HEK293T (cell line): Measurements from ENCODE around the gene KRTAP12-4.

ENCODE experiments used
- CTCF ChIA-PET: fragments of 350-600 bp; formaldehyde crosslinking; extraction: SDS; loops from one replicate; lab custom pipeline; 2021; ENCODE audit warnings: antibody characterized with exemption, inconsistent platforms; lab: Yijun Ruan, JAX
- POLR2A ChIA-PET: fragments of 350-600 bp; formaldehyde crosslinking; extraction: SDS; loops from one replicate; lab custom pipeline; 2020; ENCODE audit warnings: antibody characterized with exemption, inconsistent platforms; lab: Yijun Ruan, JAX
- DNase-seq: peaks from one replicate; pipeline ENCODE4 v3.0.0; 2012; ENCODE audit warnings: mixed read lengths; ENCODE audit errors: extremely low spot score
- ARNT ChIP-seq: fragments of 450-650 bp; IDR thresholded peaks from 2 replicates; pipeline ENCODE4 v1.6.1; 2017; ENCODE audit warnings: mild to moderate bottlenecking
- BHLHE40 ChIP-seq: fragments of 450-650 bp; IDR thresholded peaks from 2 replicates; pipeline ENCODE4 v1.6.1; 2016; ENCODE audit warnings: mild to moderate bottlenecking, moderate library complexity, borderline replicate concordance
- CTBP1 ChIP-seq: fragments of 450-650 bp; IDR thresholded peaks from 2 replicates; pipeline ENCODE4 v1.6.1; 2016; ENCODE audit warnings: borderline replicate concordance
- ELF4 ChIP-seq: fragments of 450-650 bp; IDR thresholded peaks from 2 replicates; pipeline ENCODE4 v1.6.1; 2017; ENCODE audit warnings: antibody characterized with exemption
- FOXA1 ChIP-seq: fragments of 450-650 bp; IDR thresholded peaks from 2 replicates; pipeline ENCODE4 v1.6.1; 2016; ENCODE audit warnings: mild to moderate bottlenecking
- FOXK2 ChIP-seq: fragments of 450-650 bp; IDR thresholded peaks from 2 replicates; pipeline ENCODE4 v1.6.1; 2016; ENCODE audit warnings: mild to moderate bottlenecking
- FOXM1 ChIP-seq: fragments of 450-650 bp; IDR thresholded peaks from 2 replicates; pipeline ENCODE4 v1.6.1; 2017; ENCODE audit warnings: mild to moderate bottlenecking, borderline replicate concordance
- HDGF ChIP-seq: fragments of 450-650 bp; IDR thresholded peaks from 2 replicates; pipeline ENCODE4 v1.6.1; 2017; ENCODE audit warnings: antibody characterized with exemption, borderline replicate concordance
- L3MBTL2 ChIP-seq: fragments of 450-650 bp; conservative IDR thresholded peaks from 2 replicates; pipeline ENCODE4 v1.6.1; 2016; ENCODE audit warnings: mild to moderate bottlenecking
- LEF1 ChIP-seq: fragments of 450-650 bp; IDR thresholded peaks from 2 replicates; pipeline ENCODE4 v1.6.1; 2017; ENCODE audit warnings: mild to moderate bottlenecking, borderline replicate concordance
- NFRKB ChIP-seq: fragments of 450-650 bp; IDR thresholded peaks from 2 replicates; pipeline ENCODE4 v1.6.1; 2016; ENCODE audit warnings: mild to moderate bottlenecking, moderate library complexity
- SP1 ChIP-seq: fragments of 450-650 bp; IDR thresholded peaks from 2 replicates; pipeline ENCODE4 v1.6.1; 2017
- SUZ12 ChIP-seq: fragments of 450-650 bp; IDR thresholded peaks from 2 replicates; pipeline ENCODE4 v1.6.1; 2016; ENCODE audit warnings: mild to moderate bottlenecking
- TARDBP ChIP-seq: fragments of 450-650 bp; IDR thresholded peaks from 2 replicates; pipeline ENCODE4 v1.6.1; 2016
- ZNF384 ChIP-seq: fragments of 450-650 bp; IDR thresholded peaks from 2 replicates; pipeline ENCODE4 v1.6.1; 2016
- TF ChIP-seq, protein P1 (sequence below): fragments of 450-650 bp; IDR thresholded peaks from 2 replicates; pipeline ENCODE4 v1.6.1; 2016

KRTAP12-4 gene

DNA sequence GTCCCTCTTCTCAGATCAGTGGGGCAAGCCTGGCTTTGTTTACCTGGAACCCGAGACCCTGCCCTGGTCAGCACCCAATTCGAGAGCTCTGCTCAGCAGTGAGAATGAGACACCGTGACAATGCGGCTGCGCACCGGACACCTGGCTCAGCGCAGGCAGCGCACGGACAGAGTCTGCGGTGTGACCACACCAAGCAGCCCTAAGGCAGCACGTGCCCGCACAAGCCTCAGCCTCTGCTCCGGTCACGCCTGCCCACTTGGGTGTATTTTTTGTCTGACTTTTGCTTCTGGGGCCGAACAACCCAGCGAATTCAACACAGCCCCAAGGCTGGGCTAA, 37.9 kb downstream of the KRTAP12-4 start:
- CTCF ChIA-PET, result no interaction called here
- POLR2A ChIA-PET, result no interaction called here
- DNase-seq, result no peak
- no peak for TF ChIP-seq CTBP1
- TF ChIP-seq TARDBP, result no peak
- TF ChIP-seq FOXM1, result no peak
- TF ChIP-seq L3MBTL2, result no peak
- TF ChIP-seq HDGF, result no peak
- no peak for TF ChIP-seq NFRKB
- TF ChIP-seq FOXA1, result no peak
- TF ChIP-seq FOXK2, result no peak
- TF ChIP-seq ELF4, result no peak
- TF ChIP-seq ZNF384, result no peak
- no peak for TF ChIP-seq LEF1
- no peak for TF ChIP-seq SP1
- TF ChIP-seq, protein P1, sequence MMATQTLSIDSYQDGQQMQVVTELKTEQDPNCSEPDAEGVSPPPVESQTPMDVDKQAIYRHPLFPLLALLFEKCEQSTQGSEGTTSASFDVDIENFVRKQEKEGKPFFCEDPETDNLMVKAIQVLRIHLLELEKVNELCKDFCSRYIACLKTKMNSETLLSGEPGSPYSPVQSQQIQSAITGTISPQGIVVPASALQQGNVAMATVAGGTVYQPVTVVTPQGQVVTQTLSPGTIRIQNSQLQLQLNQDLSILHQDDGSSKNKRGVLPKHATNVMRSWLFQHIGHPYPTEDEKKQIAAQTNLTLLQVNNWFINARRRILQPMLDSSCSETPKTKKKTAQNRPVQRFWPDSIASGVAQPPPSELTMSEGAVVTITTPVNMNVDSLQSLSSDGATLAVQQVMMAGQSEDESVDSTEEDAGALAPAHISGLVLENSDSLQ, result no peak
- TF ChIP-seq BHLHE40, result no peak
- no peak for TF ChIP-seq ARNT
- no peak for TF ChIP-seq SUZ12

DNA sequence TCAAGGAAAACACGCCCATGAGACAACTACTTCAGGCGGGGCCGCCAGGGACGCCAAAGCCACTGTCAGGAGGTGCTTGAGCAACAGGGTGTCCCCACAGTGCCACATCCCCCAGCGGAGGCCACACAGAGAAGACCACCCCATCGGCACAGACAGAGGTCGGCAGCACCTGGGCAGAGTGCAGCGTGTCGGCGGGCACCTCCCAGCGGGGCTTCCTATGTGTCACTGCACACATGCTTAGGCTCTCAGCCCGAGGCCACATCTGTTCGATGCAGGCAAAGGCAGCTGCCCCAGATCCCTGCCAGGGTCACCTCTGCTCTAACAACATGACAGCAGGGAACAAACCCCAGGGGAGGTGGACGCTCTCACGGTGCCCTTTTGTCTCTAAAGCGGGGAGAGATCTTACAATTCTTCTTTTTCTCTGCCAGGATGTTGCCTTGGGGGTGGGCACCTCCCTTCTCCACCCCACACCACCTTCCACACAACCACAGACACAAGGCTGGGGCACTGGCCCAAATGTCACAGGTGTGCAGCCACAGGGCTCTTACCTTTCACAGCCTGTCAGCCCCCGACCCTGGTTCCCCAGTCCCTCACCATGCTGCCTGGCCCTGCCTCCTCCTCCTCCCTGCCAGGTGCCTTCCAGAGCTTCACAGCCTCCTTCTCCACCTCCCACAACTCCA, 38.4 kb downstream of the KRTAP12-4 start:
- ChIA-PET POLR2A (no interaction called here), CTCF (no interaction called here)
- TF ChIP-seq FOXM1, result no peak
- no peak for TF ChIP-seq HDGF
- no peak for TF ChIP-seq TARDBP
- TF ChIP-seq FOXK2, result no peak
- TF ChIP-seq SUZ12, result no peak
- TF ChIP-seq SP1, result no peak
- no peak for TF ChIP-seq CTBP1
- TF ChIP-seq LEF1, result no peak
- no peak for TF ChIP-seq L3MBTL2
- no peak for TF ChIP-seq ZNF384
- no peak for TF ChIP-seq FOXA1
- TF ChIP-seq ELF4, result no peak
- no peak for TF ChIP-seq BHLHE40
- TF ChIP-seq ARNT, result no peak
- TF ChIP-seq, protein P1, result no peak
- DNase-seq, result no peak

DNA sequence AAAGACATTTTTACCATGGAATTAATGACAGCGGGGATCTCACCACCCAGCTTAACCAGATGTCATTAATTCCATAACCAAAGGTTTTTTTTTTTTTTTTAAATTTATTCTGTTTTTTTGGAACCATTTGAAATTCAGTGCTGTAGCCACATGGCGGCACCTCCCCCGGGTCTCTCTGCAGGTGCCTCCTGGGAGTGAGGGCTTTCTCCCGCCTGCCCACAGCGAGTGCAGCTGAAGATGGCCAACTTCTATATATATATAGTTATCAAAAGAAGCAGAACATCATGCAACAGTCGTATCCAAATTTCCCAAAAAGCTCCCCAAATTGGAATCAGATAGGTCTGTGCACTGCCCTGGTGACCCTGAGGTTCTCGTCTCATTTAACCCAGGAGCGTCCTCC, 39.0 kb downstream of the KRTAP12-4 start:
- TF ChIP-seq SUZ12, result no peak
- TF ChIP-seq CTBP1, result no peak
- CTCF ChIA-PET, result no interaction called here
- no peak for DNase-seq
- POLR2A ChIA-PET, result no interaction called here

DNA sequence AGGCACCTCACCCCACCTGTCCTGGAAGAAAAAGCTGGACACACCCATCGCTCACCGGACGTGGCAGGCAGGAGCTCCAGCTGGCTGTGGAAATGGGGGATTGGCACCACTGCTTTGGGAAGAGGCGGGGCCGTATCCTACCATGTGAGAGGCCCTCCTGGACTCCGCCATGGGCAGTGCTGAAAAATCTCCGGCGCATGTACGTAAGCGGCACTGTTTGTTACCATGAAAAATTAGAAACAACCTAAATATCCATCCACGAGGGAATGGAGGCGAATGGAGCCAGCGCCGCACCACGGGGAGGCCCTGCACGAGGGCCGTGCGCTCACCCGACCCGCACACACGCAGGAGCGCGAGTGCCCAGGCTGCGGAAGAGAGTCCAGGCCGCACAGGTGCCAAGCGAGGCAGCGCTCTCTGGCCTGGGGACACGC, 39.5 kb downstream of the KRTAP12-4 start:
- no peak for DNase-seq
- TF ChIP-seq SP1 (no peak), CTBP1 (no peak), BHLHE40 (no peak), HDGF (no peak), ELF4 (no peak), FOXM1 (no peak), FOXA1 (no peak), ARNT (no peak)
- TF ChIP-seq, protein P1, result no peak
- POLR2A ChIA-PET, result no interaction called here
- CTCF ChIA-PET, result no interaction called here

DNA sequence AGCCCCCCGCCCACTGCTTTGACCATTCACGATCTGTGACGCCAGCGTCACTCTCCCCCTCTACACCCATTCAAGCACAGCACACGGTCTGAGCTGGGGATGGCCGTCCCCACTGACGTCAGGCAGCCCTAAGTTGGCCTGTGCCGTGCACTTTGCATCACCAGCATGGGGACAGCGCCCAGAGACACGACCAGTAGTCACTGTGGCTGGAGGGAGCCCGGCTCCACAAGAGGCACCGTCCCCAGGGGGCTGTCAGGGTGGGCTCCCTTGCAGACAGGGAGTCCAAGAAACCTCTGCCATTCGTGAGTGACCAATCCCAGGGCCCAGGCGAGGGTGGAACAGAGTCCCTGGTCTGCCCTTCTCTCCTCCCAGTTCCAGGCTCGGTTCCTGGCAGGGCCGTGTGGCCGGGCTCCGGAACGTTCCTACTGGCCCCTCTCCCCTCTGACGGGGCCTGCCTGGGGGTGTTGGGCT, 40.3 kb downstream of the KRTAP12-4 start:
- POLR2A ChIA-PET, result no interaction called here
- TF ChIP-seq NFRKB, result no peak
- no peak for TF ChIP-seq SP1
- no peak for TF ChIP-seq FOXM1
- no peak for TF ChIP-seq L3MBTL2
- TF ChIP-seq ARNT, result no peak
- no peak for TF ChIP-seq LEF1
- TF ChIP-seq TARDBP, result no peak
- no peak for TF ChIP-seq CTBP1
- no peak for TF ChIP-seq BHLHE40
- no peak for TF ChIP-seq FOXA1
- TF ChIP-seq, protein P1, result no peak
- no peak for TF ChIP-seq SUZ12
- no peak for TF ChIP-seq ZNF384
- TF ChIP-seq FOXK2, result no peak
- TF ChIP-seq HDGF, result no peak
- TF ChIP-seq ELF4, result no peak
- CTCF ChIA-PET, result no interaction called here
- no peak for DNase-seq
